ENCODE results near the gene TGM3.

TGM3 gene

DNA sequence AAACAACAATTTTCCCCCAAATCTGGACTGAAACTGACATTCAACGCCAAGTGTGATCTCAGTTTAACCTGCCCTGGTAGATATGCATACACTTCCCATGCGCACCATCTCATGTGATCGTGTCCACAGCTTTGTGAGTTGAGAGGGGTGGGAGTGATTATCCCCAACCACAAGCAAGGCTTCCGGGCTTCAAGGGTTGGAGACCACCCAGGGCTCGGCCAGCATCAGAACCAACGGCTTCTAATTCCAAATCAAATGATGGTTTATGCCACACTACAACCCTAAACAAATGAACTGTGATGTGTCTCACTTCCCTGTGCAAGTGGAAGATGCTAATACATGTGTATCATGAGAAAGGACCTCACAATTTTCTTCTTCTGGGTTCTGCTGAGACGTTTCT, 515 bp upstream of the TGM3 start:
- Histone ChIP-seq H3K4me1 (ENCODE audit: control insufficient read depth in 1 of 2, insufficient read depth in 2 of 2, low read length in 2 of 2) (peaks cover 6 to 12% of the 10 kb centered on the region in 2 donors), H3K4me3 (ENCODE audit: low read depth in 1 of 2, low read length in 2 of 2) (no peak overlapping the region), H3K9me3 (ENCODE audit: control insufficient read depth in 1 of 2, low read length in 2 of 2) (no peaks in the 10 kb centered on the region), H3K36me3 (ENCODE audit: control insufficient read depth in 1 of 2, insufficient read depth in 2 of 2, low read length in 2 of 2) (no peaks in the 10 kb centered on the region), H3K27me3 (ENCODE audit: control insufficient read depth in 1 of 2, insufficient read depth in 2 of 2, low read length in 2 of 2) (no peaks in the 10 kb centered on the region), H3K27ac (ENCODE audit: low read depth, low read length) (no peak overlapping the region), H3K9ac (ENCODE audit: low read depth in 1 of 2, low read length in 2 of 2) (no peak overlapping the region)

DNA sequence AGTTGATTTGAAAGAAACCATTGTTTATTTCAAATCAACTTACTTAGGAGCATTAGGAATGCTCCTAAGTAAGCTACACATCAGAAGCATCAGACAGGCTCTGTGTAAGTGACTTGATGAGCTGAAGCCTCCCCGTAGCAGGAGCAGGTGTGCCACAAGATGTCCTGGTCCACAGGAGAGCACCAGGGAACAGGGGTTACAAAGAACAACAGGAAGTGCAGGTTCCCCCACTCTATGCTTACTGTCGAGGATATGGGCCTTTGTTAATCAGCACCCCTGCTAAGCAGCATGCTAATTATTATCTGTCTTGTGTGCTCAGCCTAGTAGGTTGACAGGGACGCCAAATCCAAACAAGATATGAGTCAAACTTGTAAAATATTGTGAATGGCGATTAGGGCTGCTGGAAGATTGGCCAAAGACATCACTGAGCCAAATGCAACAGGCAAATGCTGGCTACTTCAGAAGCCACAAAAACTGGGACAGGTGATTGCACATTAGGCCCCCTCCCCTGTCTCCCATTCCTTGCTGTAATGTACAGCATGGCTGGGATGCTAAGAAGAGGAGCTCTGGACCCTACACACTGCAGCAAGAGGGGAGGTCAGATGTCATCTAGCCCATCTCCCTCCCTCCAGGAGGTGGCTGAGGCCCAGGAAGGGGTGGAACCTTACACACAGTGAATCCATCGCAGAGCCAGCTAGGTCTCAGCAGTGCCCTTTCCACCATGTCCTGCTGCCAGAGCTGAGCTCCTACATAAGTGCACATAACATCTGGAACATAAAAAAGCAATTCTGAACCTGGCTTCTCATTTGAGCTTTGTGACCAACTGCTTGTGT, 939 bp downstream of the TGM3 start:
- no peak overlapping the region for H3K9ac ChIP-seq (ENCODE audit: low read depth in 1 of 2, low read length in 2 of 2)
- no peaks in the 10 kb centered on the region for H3K27me3 ChIP-seq (ENCODE audit: control insufficient read depth in 1 of 2, insufficient read depth in 2 of 2, low read length in 2 of 2)
- no peak overlapping the region for H3K27ac ChIP-seq (ENCODE audit: low read depth, low read length)
- H3K4me3 ChIP-seq (ENCODE audit: low read depth in 1 of 2, low read length in 2 of 2), result no peak overlapping the region
- no peaks in the 10 kb centered on the region for H3K9me3 ChIP-seq (ENCODE audit: control insufficient read depth in 1 of 2, low read length in 2 of 2)
- no peaks in the 10 kb centered on the region for H3K36me3 ChIP-seq (ENCODE audit: control insufficient read depth in 1 of 2, insufficient read depth in 2 of 2, low read length in 2 of 2)
- peaks cover 15 to 25% of the 10 kb centered on the region in 2 donors for H3K4me1 ChIP-seq (ENCODE audit: control insufficient read depth in 1 of 2, insufficient read depth in 2 of 2, low read length in 2 of 2)

DNA sequence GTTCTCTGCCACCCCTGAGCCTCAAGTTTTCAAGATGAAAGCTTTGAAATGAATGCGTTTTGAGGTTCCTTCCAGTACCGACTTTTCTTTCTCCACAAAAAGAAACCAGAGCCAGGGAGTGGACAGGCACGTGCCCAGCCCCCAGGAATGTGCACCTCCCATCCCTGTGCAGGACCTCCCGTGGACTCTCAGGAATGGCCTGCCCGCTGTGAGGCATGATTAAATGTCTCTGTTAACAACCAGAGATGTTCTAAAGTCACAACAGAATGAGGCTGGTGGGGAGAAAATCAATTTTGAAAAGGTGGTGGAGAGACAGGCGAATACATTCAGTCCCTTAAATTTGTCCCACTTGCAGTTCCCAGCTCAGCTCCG, 1.5 kb downstream of the TGM3 start:
- Histone ChIP-seq H3K9ac (ENCODE audit: low read depth in 1 of 2, low read length in 2 of 2) (no peak overlapping the region), H3K4me1 (ENCODE audit: control insufficient read depth in 1 of 2, insufficient read depth in 2 of 2, low read length in 2 of 2) (peaks cover 15 to 25% of the 10 kb centered on the region in 2 donors), H3K27me3 (ENCODE audit: control insufficient read depth in 1 of 2, insufficient read depth in 2 of 2, low read length in 2 of 2) (no peaks in the 10 kb centered on the region), H3K4me3 (ENCODE audit: low read depth in 1 of 2, low read length in 2 of 2) (no peak overlapping the region), H3K27ac (ENCODE audit: low read depth, low read length) (no peak overlapping the region), H3K9me3 (ENCODE audit: control insufficient read depth in 1 of 2, low read length in 2 of 2) (no peaks in the 10 kb centered on the region), H3K36me3 (ENCODE audit: control insufficient read depth in 1 of 2, insufficient read depth in 2 of 2, low read length in 2 of 2) (no peaks in the 10 kb centered on the region)

DNA sequence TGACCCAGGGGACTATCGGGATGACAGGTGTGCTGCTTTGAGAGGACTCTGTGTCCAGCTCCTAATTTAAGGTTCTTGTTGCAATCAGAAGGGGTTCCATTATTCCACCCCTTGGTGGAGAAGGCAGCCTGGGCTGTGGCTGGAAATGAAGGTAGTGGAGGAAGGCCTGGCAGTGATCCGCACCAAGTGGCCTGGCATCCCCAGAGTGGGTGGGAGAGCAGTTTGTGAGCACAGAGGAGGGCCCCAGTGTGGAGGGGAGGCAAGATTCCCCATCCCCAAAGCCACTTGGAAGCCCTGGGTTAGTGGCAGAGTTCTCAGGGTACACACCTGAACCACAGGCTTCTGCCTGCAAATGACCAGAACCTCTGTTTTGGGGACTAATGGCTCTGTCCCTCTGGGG, 2.3 kb downstream of the TGM3 start:
- Histone ChIP-seq H3K9ac (ENCODE audit: low read depth in 1 of 2, low read length in 2 of 2) (no peak overlapping the region), H3K9me3 (ENCODE audit: control insufficient read depth in 1 of 2, low read length in 2 of 2) (no peaks in the 10 kb centered on the region), H3K4me1 (ENCODE audit: control insufficient read depth in 1 of 2, insufficient read depth in 2 of 2, low read length in 2 of 2) (peaks cover 15 to 25% of the 10 kb centered on the region in 2 donors), H3K27ac (ENCODE audit: low read depth, low read length) (no peak overlapping the region), H3K27me3 (ENCODE audit: control insufficient read depth in 1 of 2, insufficient read depth in 2 of 2, low read length in 2 of 2) (no peaks in the 10 kb centered on the region), H3K4me3 (ENCODE audit: low read depth in 1 of 2, low read length in 2 of 2) (no peak overlapping the region), H3K36me3 (ENCODE audit: control insufficient read depth in 1 of 2, insufficient read depth in 2 of 2, low read length in 2 of 2) (no peaks in the 10 kb centered on the region)

DNA sequence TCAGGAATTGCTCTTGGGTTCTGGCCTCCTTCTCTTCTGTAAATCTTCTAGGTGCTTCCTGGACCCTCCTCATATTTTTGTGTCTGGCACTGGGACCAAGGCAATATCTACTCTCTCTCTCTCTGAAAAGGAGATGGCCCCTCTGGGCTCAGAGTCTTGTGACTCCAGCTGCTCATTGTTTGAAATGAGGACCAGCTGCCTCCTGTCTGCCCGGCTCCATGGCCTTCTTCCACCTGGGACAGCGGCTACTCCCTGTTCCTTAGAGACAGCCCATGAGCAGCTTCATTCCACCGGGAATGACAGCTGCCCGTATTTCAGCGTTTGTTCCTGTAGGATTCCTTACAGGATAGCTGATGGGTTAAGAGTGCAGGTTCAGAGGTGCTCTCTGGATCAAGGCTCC, 2.9 kb downstream of the TGM3 start:
- H3K9me3 ChIP-seq (ENCODE audit: control insufficient read depth in 1 of 2, low read length in 2 of 2), result no peaks in the 10 kb centered on the region
- H3K36me3 ChIP-seq (ENCODE audit: control insufficient read depth in 1 of 2, insufficient read depth in 2 of 2, low read length in 2 of 2), result no peaks in the 10 kb centered on the region
- no peaks in the 10 kb centered on the region for H3K27me3 ChIP-seq (ENCODE audit: control insufficient read depth in 1 of 2, insufficient read depth in 2 of 2, low read length in 2 of 2)
- no peak overlapping the region for H3K9ac ChIP-seq (ENCODE audit: low read depth in 1 of 2, low read length in 2 of 2)
- no peak overlapping the region for H3K27ac ChIP-seq (ENCODE audit: low read depth, low read length)
- peaks cover 15 to 25% of the 10 kb centered on the region in 2 donors for H3K4me1 ChIP-seq (ENCODE audit: control insufficient read depth in 1 of 2, insufficient read depth in 2 of 2, low read length in 2 of 2)
- H3K4me3 ChIP-seq (ENCODE audit: low read depth in 1 of 2, low read length in 2 of 2), result no peak overlapping the region

DNA sequence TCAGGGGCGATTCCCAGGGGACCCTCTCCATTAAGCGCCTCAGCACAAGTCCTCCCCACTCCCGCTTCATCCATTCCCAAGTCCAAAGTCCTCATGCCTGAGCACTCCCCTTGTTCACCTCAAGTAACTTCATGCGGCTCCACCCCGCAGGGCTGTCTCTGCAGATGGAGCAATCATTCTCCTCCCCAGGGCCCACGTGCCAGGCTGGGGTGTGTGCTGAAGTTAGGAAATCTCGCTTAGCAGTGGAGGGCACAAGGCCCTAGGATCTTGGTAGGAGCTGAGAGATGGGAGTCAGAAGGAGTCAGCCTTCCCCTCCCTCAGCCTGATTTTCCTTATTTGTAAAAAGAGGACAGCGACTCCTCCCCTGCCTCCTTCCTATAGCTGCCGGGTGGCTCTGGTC, 3.5 kb downstream of the TGM3 start:
- Histone ChIP-seq H3K36me3 (ENCODE audit: control insufficient read depth in 1 of 2, insufficient read depth in 2 of 2, low read length in 2 of 2) (no peaks in the 10 kb centered on the region), H3K4me1 (ENCODE audit: control insufficient read depth in 1 of 2, insufficient read depth in 2 of 2, low read length in 2 of 2) (peaks cover 15 to 25% of the 10 kb centered on the region in 2 donors), H3K27ac (ENCODE audit: low read depth, low read length) (no peak overlapping the region), H3K27me3 (ENCODE audit: control insufficient read depth in 1 of 2, insufficient read depth in 2 of 2, low read length in 2 of 2) (no peaks in the 10 kb centered on the region), H3K4me3 (ENCODE audit: low read depth in 1 of 2, low read length in 2 of 2) (no peak overlapping the region), H3K9ac (ENCODE audit: low read depth in 1 of 2, low read length in 2 of 2) (no peak overlapping the region), H3K9me3 (ENCODE audit: control insufficient read depth in 1 of 2, low read length in 2 of 2) (no peaks in the 10 kb centered on the region)

DNA sequence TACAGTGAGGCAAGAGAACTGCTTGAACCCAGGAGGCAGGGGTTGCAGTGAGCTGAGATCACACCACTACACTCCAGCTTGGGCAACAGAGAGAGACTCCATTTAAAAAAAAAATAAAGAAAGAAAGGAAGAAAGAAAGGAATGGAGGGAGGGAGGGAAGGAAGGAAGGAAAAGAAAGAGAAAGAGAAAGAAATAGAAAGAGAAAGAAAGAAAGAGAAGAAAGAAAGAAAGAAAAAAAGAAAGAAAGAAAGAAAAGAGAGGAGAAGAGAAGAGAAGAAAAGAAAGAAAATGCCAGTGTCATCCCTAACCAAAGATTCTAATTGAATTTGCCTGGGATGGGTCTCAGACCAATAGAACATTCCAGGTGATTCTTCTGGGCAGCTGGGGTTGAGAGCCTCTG, 4.2 kb downstream of the TGM3 start:
- no peaks in the 10 kb centered on the region for H3K27me3 ChIP-seq (ENCODE audit: control insufficient read depth in 1 of 2, insufficient read depth in 2 of 2, low read length in 2 of 2)
- H3K9me3 ChIP-seq (ENCODE audit: control insufficient read depth in 1 of 2, low read length in 2 of 2), result no peaks in the 10 kb centered on the region
- H3K36me3 ChIP-seq (ENCODE audit: control insufficient read depth in 1 of 2, insufficient read depth in 2 of 2, low read length in 2 of 2), result no peaks in the 10 kb centered on the region
- H3K4me3 ChIP-seq (ENCODE audit: low read depth in 1 of 2, low read length in 2 of 2), result no peak overlapping the region
- no peak overlapping the region for H3K27ac ChIP-seq (ENCODE audit: low read depth, low read length)
- H3K4me1 ChIP-seq (ENCODE audit: control insufficient read depth in 1 of 2, insufficient read depth in 2 of 2, low read length in 2 of 2), result peaks cover 15 to 25% of the 10 kb centered on the region in 2 donors
- no peak overlapping the region for H3K9ac ChIP-seq (ENCODE audit: low read depth in 1 of 2, low read length in 2 of 2)

DNA sequence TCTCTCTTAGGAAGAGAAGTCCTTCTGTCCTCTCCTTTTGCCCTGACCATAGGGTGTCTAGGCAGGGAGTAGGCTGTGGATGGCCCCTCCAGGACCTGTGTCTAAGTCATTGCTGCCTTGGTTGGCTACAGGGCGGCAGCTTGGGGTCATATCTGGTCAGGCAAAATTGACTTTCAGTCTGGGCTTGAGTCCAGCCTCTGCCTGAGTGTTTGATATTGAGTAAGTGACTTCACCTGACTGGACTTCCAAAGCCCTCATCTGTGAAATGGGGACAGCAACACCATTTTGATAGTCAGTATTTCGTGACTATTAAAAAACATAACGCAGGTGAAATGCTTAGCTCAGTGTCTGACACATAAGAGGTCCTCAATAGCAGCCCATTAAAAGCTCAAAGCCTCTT, 4.6 kb downstream of the TGM3 start:
- H3K27ac ChIP-seq (ENCODE audit: low read depth, low read length), result no peak overlapping the region
- H3K4me1 ChIP-seq (ENCODE audit: control insufficient read depth in 1 of 2, insufficient read depth in 2 of 2, low read length in 2 of 2), result peaks cover 15 to 25% of the 10 kb centered on the region in 2 donors
- H3K9ac ChIP-seq (ENCODE audit: low read depth in 1 of 2, low read length in 2 of 2), result no peak overlapping the region
- H3K4me3 ChIP-seq (ENCODE audit: low read depth in 1 of 2, low read length in 2 of 2), result no peak overlapping the region
- no peaks in the 10 kb centered on the region for H3K27me3 ChIP-seq (ENCODE audit: control insufficient read depth in 1 of 2, insufficient read depth in 2 of 2, low read length in 2 of 2)
- no peaks in the 10 kb centered on the region for H3K9me3 ChIP-seq (ENCODE audit: control insufficient read depth in 1 of 2, low read length in 2 of 2)
- H3K36me3 ChIP-seq (ENCODE audit: control insufficient read depth in 1 of 2, insufficient read depth in 2 of 2, low read length in 2 of 2), result no peaks in the 10 kb centered on the region

DNA sequence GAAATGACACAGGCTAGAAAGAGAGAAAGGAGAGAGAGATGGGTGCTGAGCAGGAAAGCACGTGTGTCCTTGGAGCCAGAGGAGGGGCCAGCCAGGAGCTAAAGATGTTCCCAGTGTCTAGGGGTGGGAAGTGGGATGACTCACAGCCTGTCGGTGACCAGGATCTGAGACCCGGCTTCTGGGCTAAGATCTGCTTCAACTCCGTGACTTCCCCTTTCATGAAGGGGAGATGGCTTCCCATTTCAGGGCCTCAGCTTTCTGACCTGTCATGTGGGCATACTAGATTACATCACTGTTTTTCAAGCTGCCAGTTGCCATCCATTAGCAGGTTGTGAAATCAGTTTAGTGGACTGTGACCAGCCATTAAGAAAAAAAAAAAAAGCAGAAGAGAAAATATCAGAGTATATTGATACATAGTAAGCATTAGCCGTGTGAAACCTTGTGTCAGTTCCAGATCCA, 5.4 kb downstream of the TGM3 start:
- Histone ChIP-seq H3K27ac (ENCODE audit: low read depth, low read length) (no peak overlapping the region), H3K4me1 (ENCODE audit: control insufficient read depth in 1 of 2, insufficient read depth in 2 of 2, low read length in 2 of 2) (peaks cover 15 to 25% of the 10 kb centered on the region in 2 donors), H3K36me3 (ENCODE audit: control insufficient read depth in 1 of 2, insufficient read depth in 2 of 2, low read length in 2 of 2) (no peaks in the 10 kb centered on the region), H3K4me3 (ENCODE audit: low read depth in 1 of 2, low read length in 2 of 2) (no peak overlapping the region), H3K27me3 (ENCODE audit: control insufficient read depth in 1 of 2, insufficient read depth in 2 of 2, low read length in 2 of 2) (no peaks in the 10 kb centered on the region), H3K9ac (ENCODE audit: low read depth in 1 of 2, low read length in 2 of 2) (no peak overlapping the region), H3K9me3 (ENCODE audit: control insufficient read depth in 1 of 2, low read length in 2 of 2) (no peaks in the 10 kb centered on the region)

DNA sequence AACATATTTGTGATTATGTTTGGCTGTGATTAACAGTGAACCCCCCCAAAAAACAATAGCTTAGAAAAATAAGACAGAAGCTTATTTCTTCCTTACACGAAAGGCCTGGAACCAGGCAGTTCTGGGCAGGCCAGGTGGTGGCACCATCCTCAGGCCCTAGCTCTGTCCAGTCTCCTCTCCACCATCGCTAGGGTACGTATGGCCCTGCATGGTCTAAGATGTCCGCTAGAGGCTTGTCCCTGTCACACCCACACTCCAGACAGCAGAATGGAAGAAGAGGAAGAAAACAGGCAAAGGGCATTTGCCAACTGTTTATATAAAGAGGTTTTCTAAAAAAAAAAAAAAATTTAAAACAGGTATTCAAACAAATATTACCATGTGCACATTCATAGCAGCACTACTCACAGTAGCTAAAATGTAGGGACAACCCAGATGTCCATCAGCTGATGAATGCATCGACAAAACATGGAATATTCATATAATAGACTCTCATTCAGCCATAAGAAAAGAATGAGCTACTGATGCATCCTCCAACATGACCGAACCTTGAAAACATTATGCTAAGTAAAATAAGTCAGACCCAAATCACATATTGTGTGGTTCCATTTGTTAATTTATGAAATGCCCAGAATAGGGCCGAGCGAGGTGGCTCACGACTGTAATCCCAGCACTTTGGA, 6.7 kb downstream of the TGM3 start:
- no peaks in the 10 kb centered on the region for H3K9me3 ChIP-seq (ENCODE audit: control insufficient read depth in 1 of 2, low read length in 2 of 2)
- H3K4me1 ChIP-seq (ENCODE audit: control insufficient read depth in 1 of 2, insufficient read depth in 2 of 2, low read length in 2 of 2), result peaks cover 15 to 25% of the 10 kb centered on the region in 2 donors
- no peaks in the 10 kb centered on the region for H3K27me3 ChIP-seq (ENCODE audit: control insufficient read depth in 1 of 2, insufficient read depth in 2 of 2, low read length in 2 of 2)
- H3K4me3 ChIP-seq (ENCODE audit: low read depth in 1 of 2, low read length in 2 of 2), result no peak overlapping the region
- H3K36me3 ChIP-seq (ENCODE audit: control insufficient read depth in 1 of 2, insufficient read depth in 2 of 2, low read length in 2 of 2), result no peaks in the 10 kb centered on the region
- no peak overlapping the region for H3K9ac ChIP-seq (ENCODE audit: low read depth in 1 of 2, low read length in 2 of 2)
- H3K27ac ChIP-seq (ENCODE audit: low read depth, low read length), result no peak overlapping the region
